Measurements from ENCODE around the gene SMS. TPM values are rescaled to one million over a fixed set of nuclear protein-coding genes. Genes with fewer than 3 reads are reported as not detected.

The SMS gene
- total and polyA plus RNA-seq, 2 of the 13 experiments (the other 11 are each of a cell fraction or from before 2014, with no cell fraction given): 40.5 to 91.9 TPM

GRCh38 chrX:21960569-21961541, 20.3 kb downstream of the SMS start (continued):
- TF ChIP-seq ZNF646 (CRISPR knock-in tag; IDR thresholded peaks at IDR 0.05): 0 out of 2 replicates have a peak, but pooled peaks have one; percentile 63
- 0 out of 2 replicates have a peak, but pooled peaks have one; percentile 27 for TF ChIP-seq RARA (CRISPR knock-in tag; IDR thresholded peaks at IDR 0.05)
- no peak for TF ChIP-seq ZNF207 (IDR thresholded peaks at IDR 0.05; ENCODE audit: borderline replicate concordance)
- peak; percentile 19; the same call in 1 of the 2 replicates for TF ChIP-seq SAP130 (CRISPR knock-in tag; IDR thresholded peaks at IDR 0.05; ENCODE audit: low read depth)
- peak; percentile 22; the same call in 1 of the 2 replicates for TF ChIP-seq RXRB (CRISPR knock-in tag; IDR thresholded peaks at IDR 0.05; ENCODE audit: borderline replicate concordance)
- peak; percentile 37; the same call in 1 of the 2 replicates for TF ChIP-seq ARID5B (CRISPR knock-in tag; IDR thresholded peaks at IDR 0.05)
- no peak for TF ChIP-seq TOE1 (CRISPR knock-in tag; IDR thresholded peaks at IDR 0.05)
- TF ChIP-seq AGO2 (optimal IDR thresholded peaks at IDR 0.05; ENCODE audit: low read depth, low read length): no peak

Data from HepG2 (cell line).